IMR-90 (cell line): ENCODE data around the gene PTPRN2.

ENCODE experiments used
- BHLHE40 ChIP-seq: fragments of 150-350 bp; IDR thresholded peaks from 2 replicates; pipeline ENCODE4 v1.6.1; 2016; ENCODE audit warnings: mild to moderate bottlenecking, low read depth, low read length
- CEBPB ChIP-seq: IDR thresholded peaks from 2 replicates; pipeline ENCODE4 v1.6.1; 2012; ENCODE audit warnings: low read depth, low read length, improper control_type of control experiment
- CTCF ChIP-seq: conservative IDR thresholded peaks from 2 replicates; pipeline ENCODE4 v1.5.1; 2012; ENCODE audit warnings: mild to moderate bottlenecking, low read depth, low read length, improper control_type of control experiment
- FOS ChIP-seq: fragments of 150-350 bp; IDR thresholded peaks from 2 replicates; pipeline ENCODE4 v1.6.1; 2016; ENCODE audit warnings: low read depth, low read length
- MAZ ChIP-seq: IDR thresholded peaks from 2 replicates; pipeline ENCODE4 v1.6.1; 2012; ENCODE audit warnings: low read depth, mild to moderate bottlenecking, low read length, improper control_type of control experiment, moderate library complexity, borderline replicate concordance
- MXI1 ChIP-seq: IDR thresholded peaks from 2 replicates; pipeline ENCODE4 v1.6.1; 2012; ENCODE audit warnings: low read depth, mild to moderate bottlenecking, low read length, moderate library complexity, borderline replicate concordance
- NFE2L2 ChIP-seq: fragments of 150-350 bp; IDR thresholded peaks from 2 replicates; pipeline ENCODE4 v1.6.1; 2016; ENCODE audit warnings: low read depth, mild to moderate bottlenecking, low read length
- POLR2A ChIP-seq: IDR thresholded peaks from 2 replicates; pipeline ENCODE4 v1.6.1; 2012; ENCODE audit warnings: mild to moderate bottlenecking, low read depth, low read length
- RAD21 ChIP-seq: IDR thresholded peaks from 2 replicates; pipeline ENCODE4 v1.6.1; 2012; ENCODE audit warnings: low read length, improper control_type of control experiment
- RFX5 ChIP-seq: IDR thresholded peaks from 2 replicates; pipeline ENCODE4 v1.8.0; 2012; ENCODE audit warnings: low read depth, mild to moderate bottlenecking, low read length, moderate library complexity
- USF2 ChIP-seq: fragments of 150-350 bp; IDR thresholded peaks from 2 replicates; pipeline ENCODE4 v1.6.1; 2017; ENCODE audit warnings: mild to moderate bottlenecking, antibody characterized with exemption, low read length, low read depth

GRCh38 chr7:158609313-158609974 is 21.8 kb upstream of the PTPRN2 start:
- no peak for TF ChIP-seq CTCF
- TF ChIP-seq MXI1 = no peak
- TF ChIP-seq CEBPB = no peak
- TF ChIP-seq POLR2A = no peak
- no peak for TF ChIP-seq USF2
- TF ChIP-seq MAZ = no peak
- no peak for TF ChIP-seq RAD21
- no peak for TF ChIP-seq FOS
- no peak for TF ChIP-seq RFX5
- no peak for TF ChIP-seq NFE2L2
- no peak for TF ChIP-seq BHLHE40
